MM.1S (cell line): ENCODE results near the gene CDK6.

Experiments used
- EZH2 ChIP-seq: fragments of 300-600 bp; sonication (generic); optimal IDR thresholded peaks from 2 replicates; pipeline ENCODE3; 2017; ENCODE audit warnings: low read depth, mild to moderate bottlenecking, antibody characterized with exemption, low read length, mixed read lengths
- EZH2phosphoT487 ChIP-seq: fragments of 300-600 bp; sonication (generic); IDR thresholded peaks from 2 replicates; pipeline ENCODE4 v1.6.1; 2018; ENCODE audit warnings: antibody characterized with exemption, low read length

- no peak for TF ChIP-seq EZH2
- TF ChIP-seq EZH2phosphoT487, result no peak
These were observed 278.5 kb downstream of the CDK6 start for GRCh38 chr7:92557808-92558362.
